ENCODE measurements around the gene SLC22A5. TPM values are rescaled to one million over a fixed set of nuclear protein-coding genes. Genes with fewer than 3 reads are reported as not detected.

The SLC22A5 gene
- total RNA-seq, 1 donor from 2014 or later: 21.6 TPM

DNA sequence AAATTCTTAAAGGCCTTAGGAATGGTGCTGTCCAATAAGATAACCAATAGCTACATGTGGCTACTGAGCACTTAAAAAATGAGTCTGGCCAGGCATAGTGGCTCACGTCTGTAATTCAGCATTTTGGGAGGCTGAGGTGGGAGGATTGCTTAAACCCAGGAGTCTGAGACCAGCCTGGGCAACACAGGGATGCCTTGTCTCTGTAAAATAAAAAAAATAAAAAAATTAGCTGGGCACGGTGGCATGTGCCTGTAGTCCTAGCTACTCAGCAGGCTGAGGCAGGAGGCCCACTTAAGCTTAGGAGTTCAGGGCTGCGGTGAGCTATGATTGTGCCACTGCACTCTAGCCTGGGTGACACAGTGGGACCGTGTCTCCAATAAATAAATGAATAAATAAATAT is 1.3 kb upstream of the SLC22A5 start:
- TF ChIP-seq, protein P1, sequence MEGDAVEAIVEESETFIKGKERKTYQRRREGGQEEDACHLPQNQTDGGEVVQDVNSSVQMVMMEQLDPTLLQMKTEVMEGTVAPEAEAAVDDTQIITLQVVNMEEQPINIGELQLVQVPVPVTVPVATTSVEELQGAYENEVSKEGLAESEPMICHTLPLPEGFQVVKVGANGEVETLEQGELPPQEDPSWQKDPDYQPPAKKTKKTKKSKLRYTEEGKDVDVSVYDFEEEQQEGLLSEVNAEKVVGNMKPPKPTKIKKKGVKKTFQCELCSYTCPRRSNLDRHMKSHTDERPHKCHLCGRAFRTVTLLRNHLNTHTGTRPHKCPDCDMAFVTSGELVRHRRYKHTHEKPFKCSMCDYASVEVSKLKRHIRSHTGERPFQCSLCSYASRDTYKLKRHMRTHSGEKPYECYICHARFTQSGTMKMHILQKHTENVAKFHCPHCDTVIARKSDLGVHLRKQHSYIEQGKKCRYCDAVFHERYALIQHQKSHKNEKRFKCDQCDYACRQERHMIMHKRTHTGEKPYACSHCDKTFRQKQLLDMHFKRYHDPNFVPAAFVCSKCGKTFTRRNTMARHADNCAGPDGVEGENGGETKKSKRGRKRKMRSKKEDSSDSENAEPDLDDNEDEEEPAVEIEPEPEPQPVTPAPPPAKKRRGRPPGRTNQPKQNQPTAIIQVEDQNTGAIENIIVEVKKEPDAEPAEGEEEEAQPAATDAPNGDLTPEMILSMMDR (conservative IDR thresholded peaks at IDR 0.05): no peak
- DNase-seq (ENCODE audit: extremely low spot score, unreplicated experiment): no peak
- Mint-ChIP-seq H3K9me3 (no peaks in the 10 kb centered on the region), H3K4me1 (ENCODE audit: unreplicated experiment) (peaks cover 39% of the 10 kb centered on the region), H3K27ac (peak overlapping the region; percentile 70), H3K4me3 (peak overlapping the region; percentile 65), H3K36me3 (peaks cover 11% of the 10 kb centered on the region), H3K27me3 (no peaks in the 10 kb centered on the region)

DNA sequence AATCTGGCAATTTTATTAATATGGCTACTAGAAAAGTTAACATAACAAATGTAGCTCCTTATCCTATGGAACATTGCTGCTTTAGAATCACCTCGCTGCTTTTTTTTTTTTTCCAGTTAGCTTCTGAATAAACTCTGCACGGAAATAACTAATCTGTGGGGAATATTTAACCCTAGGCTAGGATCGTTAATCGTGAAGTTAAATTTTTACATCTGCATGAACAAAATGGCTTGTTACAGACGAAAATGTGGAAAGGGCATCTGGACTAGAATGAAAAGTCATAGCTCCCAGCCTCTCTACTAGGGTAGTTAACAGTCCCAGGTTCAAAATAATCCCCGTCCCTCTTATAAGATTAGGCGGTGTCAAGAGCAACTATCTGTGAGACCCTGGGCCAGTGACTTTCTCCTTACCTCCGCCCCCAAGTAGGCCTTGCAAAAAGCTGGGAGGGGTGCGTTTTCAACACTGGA is 470 bp upstream of the SLC22A5 start:
- Mint-ChIP-seq H3K9me3 (no peaks in the 10 kb centered on the region), H3K4me3 (peak overlapping the region; percentile 90), H3K27me3 (no peaks in the 10 kb centered on the region), H3K4me1 (ENCODE audit: unreplicated experiment) (peaks cover 34% of the 10 kb centered on the region), H3K27ac (peak overlapping the region; percentile 92), H3K36me3 (peaks cover 5% of the 10 kb centered on the region)
- TF ChIP-seq, protein P1 (conservative IDR thresholded peaks at IDR 0.05): no peak
- no peak for DNase-seq (ENCODE audit: extremely low spot score, unreplicated experiment)

DNA sequence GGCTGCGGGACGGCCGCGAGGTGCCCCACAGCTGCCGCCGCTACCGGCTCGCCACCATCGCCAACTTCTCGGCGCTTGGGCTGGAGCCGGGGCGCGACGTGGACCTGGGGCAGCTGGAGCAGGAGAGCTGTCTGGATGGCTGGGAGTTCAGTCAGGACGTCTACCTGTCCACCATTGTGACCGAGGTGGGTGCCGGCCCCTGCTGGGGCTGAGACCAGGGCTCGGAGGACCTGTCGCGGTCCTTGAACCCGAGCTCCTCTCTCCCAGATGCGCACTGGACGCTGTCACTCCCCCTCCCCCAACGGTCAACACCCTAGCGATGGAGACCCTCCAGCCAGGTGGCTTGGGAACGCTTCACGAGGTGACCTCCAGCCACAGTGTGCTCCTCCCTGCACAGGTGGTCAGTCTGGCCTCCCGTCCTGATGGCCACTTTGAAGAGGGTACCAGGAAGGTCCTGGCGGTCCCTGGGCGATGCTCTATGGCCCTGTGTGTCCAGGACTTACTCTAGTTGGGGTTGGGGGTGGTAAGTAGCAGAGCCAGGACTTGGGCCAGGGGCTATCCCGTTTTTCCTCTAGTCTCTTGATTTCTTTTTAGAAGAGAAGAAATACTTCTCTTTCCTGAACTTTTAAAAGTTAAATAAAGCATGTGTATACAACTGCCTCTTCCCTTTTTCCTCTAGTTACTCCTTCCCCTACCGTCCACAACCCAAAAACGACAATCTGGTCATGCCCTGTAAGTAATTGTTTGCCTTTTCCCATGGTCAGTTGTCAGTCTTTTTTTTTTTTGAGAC is 866 bp downstream of the SLC22A5 start:
- Mint-ChIP-seq H3K9me3 (no peaks in the 10 kb centered on the region), H3K36me3 (no peaks in the 10 kb centered on the region), H3K4me3 (peak overlapping the region; percentile 90), H3K4me1 (ENCODE audit: unreplicated experiment) (peaks cover 38% of the 10 kb centered on the region), H3K27me3 (no peaks in the 10 kb centered on the region), H3K27ac (peak overlapping the region; percentile 94)
- DNase-seq (ENCODE audit: extremely low spot score, unreplicated experiment): no peak
- TF ChIP-seq, protein P1 (conservative IDR thresholded peaks at IDR 0.05): no peak

DNA sequence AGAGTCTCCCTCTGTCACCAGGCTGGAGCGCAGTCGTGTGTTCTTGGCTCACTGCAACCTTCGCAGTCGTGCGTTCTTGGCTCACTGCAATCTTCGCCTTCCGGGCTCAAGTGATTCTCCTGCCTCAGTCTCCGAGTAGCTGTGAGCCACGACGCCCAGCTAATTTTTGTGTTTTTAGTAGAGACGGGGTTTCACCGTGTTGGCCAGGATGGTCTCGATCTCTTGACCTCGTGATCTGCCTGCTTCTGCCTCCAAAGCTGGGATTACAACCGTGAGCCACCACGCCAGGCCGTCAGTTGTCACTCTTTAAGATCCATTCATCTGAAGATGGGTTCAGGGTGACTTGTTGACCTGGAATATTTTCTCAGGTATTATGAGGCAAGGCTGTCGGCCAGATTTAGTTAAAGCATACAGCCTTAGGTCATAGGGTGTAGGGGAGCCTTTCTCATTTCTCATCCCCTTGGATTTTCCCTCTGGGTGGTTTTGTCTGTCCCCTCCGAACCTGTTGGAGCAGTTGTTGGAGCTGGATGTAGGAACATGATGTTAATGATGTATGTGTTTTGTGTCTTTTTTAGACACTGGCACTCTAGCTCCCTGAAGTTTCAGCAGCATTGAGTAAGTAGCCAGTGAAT is 1.6 kb downstream of the SLC22A5 start:
- Mint-ChIP-seq H3K27me3 (no peaks in the 10 kb centered on the region), H3K4me3 (peak overlapping the region; percentile 90), H3K9me3 (no peaks in the 10 kb centered on the region), H3K4me1 (ENCODE audit: unreplicated experiment) (peaks cover 38% of the 10 kb centered on the region), H3K27ac (peak overlapping the region; percentile 94), H3K36me3 (no peaks in the 10 kb centered on the region)
- TF ChIP-seq, protein P1 (conservative IDR thresholded peaks at IDR 0.05): no peak
- DNase-seq (ENCODE audit: extremely low spot score, unreplicated experiment): no peak

DNA sequence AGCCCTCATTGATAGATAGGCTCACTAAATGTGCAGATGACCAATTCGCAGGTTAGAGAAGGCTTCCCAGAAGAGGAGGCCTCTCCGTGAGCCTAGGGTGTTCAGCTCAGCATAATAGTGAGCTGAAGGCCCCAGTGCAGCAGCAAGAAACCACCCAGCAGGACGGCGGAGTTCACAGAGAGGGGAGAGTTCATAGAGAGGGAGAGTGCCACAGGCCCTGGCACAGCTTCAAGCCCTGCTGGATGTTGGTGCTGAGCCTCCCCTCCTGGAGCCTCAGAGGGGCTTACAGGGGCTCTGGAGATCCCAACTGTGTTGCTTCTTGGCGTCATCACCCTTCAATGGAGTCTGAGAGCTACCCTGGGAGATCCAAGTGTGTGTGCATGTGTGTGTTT is 2.1 kb downstream of the SLC22A5 start:
- Mint-ChIP-seq H3K4me3 (peak overlapping the region; percentile 90), H3K36me3 (no peaks in the 10 kb centered on the region), H3K27ac (peak overlapping the region; percentile 94), H3K27me3 (no peaks in the 10 kb centered on the region), H3K9me3 (no peaks in the 10 kb centered on the region), H3K4me1 (ENCODE audit: unreplicated experiment) (peaks cover 38% of the 10 kb centered on the region)
- no peak for DNase-seq (ENCODE audit: extremely low spot score, unreplicated experiment)
- TF ChIP-seq, protein P1 (conservative IDR thresholded peaks at IDR 0.05): no peak
